Neural crest cell (in vitro differentiated cells): ENCODE data around the gene MFSD1. TPM values are rescaled to one million over a fixed set of nuclear protein-coding genes. Genes with fewer than 3 reads are reported as not detected.

Experiments
- DNase-seq: peaks from one replicate; pipeline ENCODE4 v3.0.0; 2021; ENCODE audit warnings: low read depth, mixed read lengths, low spot score
- H3K27ac Mint-ChIP-seq: one replicate; pipeline ENCODE4 v1.8.0; 2021; ENCODE audit warnings: mild to moderate bottlenecking, mixed read lengths; ENCODE audit not compliant: unreplicated experiment
- H3K27me3 Mint-ChIP-seq: 2 replicates; pipeline ENCODE4 v1.8.0; 2021; ENCODE audit warnings: low read depth, mild to moderate bottlenecking, mixed read lengths
- H3K36me3 Mint-ChIP-seq: 2 replicates; pipeline ENCODE4 v1.8.0; 2021; ENCODE audit warnings: low read depth, mild to moderate bottlenecking, mixed read lengths
- H3K4me1 Mint-ChIP-seq: 2 replicates; pipeline ENCODE4 v1.8.0; 2021; ENCODE audit warnings: mixed read lengths
- H3K4me3 Mint-ChIP-seq: one replicate; pipeline ENCODE4 v1.8.0; 2021; ENCODE audit warnings: mild to moderate bottlenecking, mixed read lengths
- H3K9me3 Mint-ChIP-seq: 2 replicates; pipeline ENCODE4 v1.8.0; 2021; ENCODE audit warnings: mixed read lengths
- total RNA-seq: library from RNA; stranded (reverse); gene quantifications from 2 replicates; pipeline ENCODE4 v1.2.1, GENCODE V29; 2021
- TF ChIP-seq, protein P1 (sequence below): fragments of 200-600 bp; sonication (generic); conservative IDR thresholded peaks from 2 replicates; pipeline ENCODE4 v1.5.0; 2021; ENCODE audit warnings: antibody characterized with exemption, mild to moderate bottlenecking

The MFSD1 gene
- total RNA-seq, 1 donor from 2014 or later: 16.9 TPM

GRCh38 chr3:158777161-158777873, 24.5 kb upstream of the MFSD1 start:
- H3K4me3 Mint-ChIP-seq: no peak overlapping the region

DNA sequence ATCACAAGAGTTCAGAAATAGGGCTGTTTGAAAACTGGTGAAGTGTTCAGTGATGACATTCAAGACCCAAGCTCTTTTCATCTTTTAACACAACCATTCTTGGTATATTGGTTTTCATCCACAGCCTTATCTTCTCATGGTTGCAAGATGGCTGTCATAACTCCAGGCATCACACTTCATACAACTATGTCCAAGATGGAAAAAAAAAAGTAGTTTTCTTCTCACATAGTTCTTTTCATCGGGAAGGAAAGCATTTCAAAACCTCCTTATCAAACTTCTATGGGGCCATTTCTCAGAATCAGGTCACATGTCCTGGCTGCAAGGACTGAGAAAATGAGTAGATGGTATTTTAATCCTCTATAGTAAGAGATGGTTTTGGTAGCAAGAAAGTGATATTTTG, 21.1 kb upstream of the MFSD1 start:
- DNase-seq: no peak

More at GRCh38 chr3:158777161-158777873, 24.5 kb upstream of the MFSD1 start:
- DNase-seq: no peak
- Mint-ChIP-seq H3K4me1 (no peaks in the 10 kb centered on the region), H3K9me3 (peaks cover 2% of the 10 kb centered on the region), H3K36me3 (peaks cover 1% of the 10 kb centered on the region), H3K27ac (no peak overlapping the region), H3K27me3 (no peaks in the 10 kb centered on the region)
- TF ChIP-seq, protein P1, sequence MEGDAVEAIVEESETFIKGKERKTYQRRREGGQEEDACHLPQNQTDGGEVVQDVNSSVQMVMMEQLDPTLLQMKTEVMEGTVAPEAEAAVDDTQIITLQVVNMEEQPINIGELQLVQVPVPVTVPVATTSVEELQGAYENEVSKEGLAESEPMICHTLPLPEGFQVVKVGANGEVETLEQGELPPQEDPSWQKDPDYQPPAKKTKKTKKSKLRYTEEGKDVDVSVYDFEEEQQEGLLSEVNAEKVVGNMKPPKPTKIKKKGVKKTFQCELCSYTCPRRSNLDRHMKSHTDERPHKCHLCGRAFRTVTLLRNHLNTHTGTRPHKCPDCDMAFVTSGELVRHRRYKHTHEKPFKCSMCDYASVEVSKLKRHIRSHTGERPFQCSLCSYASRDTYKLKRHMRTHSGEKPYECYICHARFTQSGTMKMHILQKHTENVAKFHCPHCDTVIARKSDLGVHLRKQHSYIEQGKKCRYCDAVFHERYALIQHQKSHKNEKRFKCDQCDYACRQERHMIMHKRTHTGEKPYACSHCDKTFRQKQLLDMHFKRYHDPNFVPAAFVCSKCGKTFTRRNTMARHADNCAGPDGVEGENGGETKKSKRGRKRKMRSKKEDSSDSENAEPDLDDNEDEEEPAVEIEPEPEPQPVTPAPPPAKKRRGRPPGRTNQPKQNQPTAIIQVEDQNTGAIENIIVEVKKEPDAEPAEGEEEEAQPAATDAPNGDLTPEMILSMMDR: no peak

GRCh38 chr3:158781191-158781590, 20.7 kb upstream of the MFSD1 start:
- H3K36me3 Mint-ChIP-seq: peaks cover 2% of the 10 kb centered on the region
- TF ChIP-seq, protein P1: no peak

More for the DNA sequence above, 21.1 kb upstream of the MFSD1 start:
- Mint-ChIP-seq H3K36me3 (peaks cover 2% of the 10 kb centered on the region), H3K9me3 (peaks cover 2% of the 10 kb centered on the region), H3K27ac (no peak overlapping the region), H3K27me3 (no peaks in the 10 kb centered on the region), H3K4me1 (no peaks in the 10 kb centered on the region), H3K4me3 (no peak overlapping the region)
- TF ChIP-seq, protein P1: no peak

GRCh38 chr3:158781849-158782248, 20.0 kb upstream of the MFSD1 start:
- TF ChIP-seq, protein P1: no peak
- no peaks in the 10 kb centered on the region for H3K27me3 Mint-ChIP-seq
- H3K27ac Mint-ChIP-seq: no peak overlapping the region

More at GRCh38 chr3:158781191-158781590, 20.7 kb upstream of the MFSD1 start:
- no peaks in the 10 kb centered on the region for H3K4me1 Mint-ChIP-seq
- DNase-seq: no peak
- H3K27me3 Mint-ChIP-seq: no peaks in the 10 kb centered on the region
- peaks cover 6% of the 10 kb centered on the region for H3K9me3 Mint-ChIP-seq
- no peak overlapping the region for H3K27ac Mint-ChIP-seq
- H3K4me3 Mint-ChIP-seq: no peak overlapping the region

GRCh38 chr3:158782283-158782989, 19.4 kb upstream of the MFSD1 start:
- peaks cover 2% of the 10 kb centered on the region for H3K36me3 Mint-ChIP-seq
- TF ChIP-seq, protein P1: no peak
- H3K27me3 Mint-ChIP-seq: no peaks in the 10 kb centered on the region
- DNase-seq: no peak
- no peaks in the 10 kb centered on the region for H3K4me1 Mint-ChIP-seq
- H3K9me3 Mint-ChIP-seq: peaks cover 4% of the 10 kb centered on the region
- H3K27ac Mint-ChIP-seq: no peak overlapping the region
- H3K4me3 Mint-ChIP-seq: no peak overlapping the region

More at GRCh38 chr3:158781849-158782248, 20.0 kb upstream of the MFSD1 start:
- no peak for DNase-seq
- Mint-ChIP-seq H3K36me3 (peaks cover 2% of the 10 kb centered on the region), H3K4me1 (no peaks in the 10 kb centered on the region), H3K9me3 (peaks cover 6% of the 10 kb centered on the region), H3K4me3 (no peak overlapping the region)
